Activated CD4-positive, CD25-positive, alpha-beta regulatory T cell (primary cell): Measurements from ENCODE around the gene NCOA1.

Experiments
- DNase-seq, 4 experiments: peaks; one replicate each; lab custom pipeline; 2025; lab: John Stamatoyannopoulos, UW

Gene NCOA1

DNA sequence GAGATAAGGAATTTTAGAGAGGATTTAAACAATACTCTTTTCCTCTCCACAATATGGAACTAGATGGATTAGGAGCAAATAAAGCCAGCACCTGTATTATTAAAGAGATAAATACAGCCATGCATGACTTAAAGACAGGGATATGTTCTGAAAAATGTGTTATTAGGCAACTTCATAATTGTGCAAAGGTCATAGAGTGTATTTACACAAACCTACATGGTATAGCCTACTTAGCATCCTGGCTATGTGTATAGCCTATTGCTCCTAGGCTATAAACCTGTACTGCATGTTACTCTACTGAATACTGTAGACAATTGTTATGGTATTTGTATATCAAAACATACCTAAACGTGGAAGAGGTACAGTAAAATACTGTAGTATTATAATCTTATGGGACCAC, 249.1 kb downstream of the NCOA1 start:
- DNase-seq: no peak

DNA sequence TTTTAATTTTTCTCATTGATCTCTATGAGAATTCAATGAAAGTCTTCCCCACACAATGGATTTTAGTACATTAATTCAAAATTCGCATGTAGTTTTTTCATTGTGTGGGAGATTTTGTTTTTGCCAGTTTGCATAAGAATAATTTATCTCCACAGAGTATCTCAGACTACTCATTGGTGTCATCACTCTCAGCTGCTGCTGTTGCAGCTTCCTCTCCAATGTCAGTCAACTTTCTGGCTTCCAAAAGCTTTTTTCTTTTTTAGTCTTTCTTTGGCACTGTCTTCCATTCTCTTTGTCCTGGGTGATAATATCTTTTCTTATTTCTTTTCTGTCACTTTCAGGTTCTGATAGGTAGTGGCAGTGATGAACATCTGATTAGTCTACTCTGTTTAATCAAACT, 251.7 kb downstream of the NCOA1 start:
- no peak for DNase-seq

DNA sequence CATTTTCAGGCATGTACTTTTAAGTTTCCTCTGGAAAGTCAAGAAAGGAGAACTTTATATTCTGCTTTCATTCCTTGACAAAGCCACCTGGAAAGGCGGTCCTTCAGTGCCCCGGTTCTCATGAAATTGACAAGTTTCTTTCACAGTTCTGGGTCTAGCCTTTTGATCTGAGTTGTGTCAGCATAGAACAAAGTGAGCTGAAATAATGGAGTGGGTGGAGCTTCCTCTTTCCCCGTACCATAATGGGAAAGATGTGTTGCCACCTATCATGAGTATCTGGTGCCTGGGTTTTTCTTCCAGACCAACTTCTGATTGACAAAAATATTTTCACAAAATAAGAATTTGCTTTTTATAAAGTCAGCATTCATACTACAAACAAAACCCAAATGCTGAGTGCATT, 252.9 kb downstream of the NCOA1 start:
- DNase-seq: no peak

DNA sequence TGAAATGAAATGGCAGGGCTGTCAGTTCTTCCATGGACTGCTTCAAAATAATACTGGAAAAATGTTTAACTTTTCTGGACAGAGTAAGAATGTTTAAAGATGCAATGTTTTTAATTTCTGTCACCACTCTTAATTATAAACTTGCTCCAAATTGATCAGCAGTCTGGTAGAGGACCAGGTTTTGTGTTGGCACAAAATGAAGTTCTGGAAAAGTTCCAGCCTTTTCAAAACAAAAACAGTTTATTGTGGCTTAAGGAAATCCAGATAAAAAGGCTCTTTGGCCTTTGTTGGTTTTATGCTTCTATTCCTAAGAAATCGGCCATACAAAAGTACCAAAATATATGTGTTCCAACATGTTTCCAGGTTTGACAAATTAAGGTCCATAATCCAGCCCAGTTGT, 253.3 kb downstream of the NCOA1 start:
- no peak for DNase-seq

DNA sequence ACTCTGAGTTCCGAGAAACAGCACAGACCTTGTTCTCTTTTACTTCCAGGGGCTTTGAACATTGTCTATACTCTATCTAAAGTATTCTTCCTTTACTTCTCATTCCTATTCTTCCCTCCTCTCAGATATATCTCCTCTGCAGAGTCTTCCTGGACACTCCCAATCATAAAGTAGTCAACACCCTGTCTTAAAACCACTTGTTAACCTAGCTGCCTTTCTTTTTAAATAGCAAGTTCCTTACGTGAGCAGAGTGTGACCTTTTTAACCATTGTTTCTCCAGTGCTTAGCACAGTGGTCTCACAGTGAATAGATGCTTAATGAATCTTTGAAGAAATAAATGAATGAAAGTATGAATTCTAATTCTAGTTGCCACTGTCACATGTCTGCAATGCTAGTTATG, 254.8 kb downstream of the NCOA1 start:
- DNase-seq: no peak

DNA sequence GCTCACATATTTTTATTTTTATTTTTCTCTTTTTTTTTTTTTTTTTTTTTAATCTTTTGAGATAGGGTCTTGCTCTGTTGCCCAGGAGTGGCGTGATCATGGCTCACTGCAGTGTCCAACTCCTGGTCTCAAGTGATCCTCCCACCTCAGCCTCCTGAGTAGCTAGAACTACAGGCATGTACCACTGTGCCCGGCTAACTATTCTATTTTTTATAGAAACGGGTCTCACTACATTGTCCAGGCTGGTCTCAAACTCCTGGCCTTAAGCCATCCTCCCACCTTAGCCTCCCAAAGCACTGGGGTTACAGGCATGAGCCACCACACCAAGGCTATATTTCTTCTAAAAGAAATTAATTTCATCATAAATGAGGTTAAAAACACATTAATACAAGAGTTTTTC, 256.2 kb downstream of the NCOA1 start:
- no peak for DNase-seq

DNA sequence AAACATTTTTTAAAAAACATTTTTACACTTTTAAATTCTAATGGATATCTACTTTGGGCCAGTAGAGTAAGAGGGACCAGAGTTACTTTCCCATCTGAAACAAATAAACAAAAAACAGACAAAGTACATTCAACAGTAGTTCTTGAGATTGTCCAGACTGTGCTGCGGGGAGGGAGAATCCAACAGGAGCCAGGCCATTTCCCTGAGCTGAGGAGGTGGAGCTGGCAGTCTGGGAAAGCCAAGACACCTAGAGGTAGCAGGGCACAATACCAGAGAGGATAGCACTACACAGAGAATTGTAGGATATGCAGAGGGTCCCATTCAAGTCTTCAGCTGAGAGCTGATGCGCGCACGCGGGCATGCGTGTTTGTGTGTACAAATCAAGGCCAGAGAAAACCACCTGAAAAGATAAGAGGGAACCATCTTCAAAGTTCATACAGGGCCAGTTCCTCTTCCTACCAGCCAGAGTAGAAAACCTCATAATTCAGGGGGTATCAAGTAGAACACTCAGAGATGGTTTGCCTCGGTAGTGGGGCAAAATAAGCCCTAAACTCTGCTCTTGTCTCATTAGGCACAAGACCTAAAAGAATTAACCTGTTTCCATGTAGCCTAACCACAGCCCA, 258.1 kb downstream of the NCOA1 start:
- no peak for DNase-seq

DNA sequence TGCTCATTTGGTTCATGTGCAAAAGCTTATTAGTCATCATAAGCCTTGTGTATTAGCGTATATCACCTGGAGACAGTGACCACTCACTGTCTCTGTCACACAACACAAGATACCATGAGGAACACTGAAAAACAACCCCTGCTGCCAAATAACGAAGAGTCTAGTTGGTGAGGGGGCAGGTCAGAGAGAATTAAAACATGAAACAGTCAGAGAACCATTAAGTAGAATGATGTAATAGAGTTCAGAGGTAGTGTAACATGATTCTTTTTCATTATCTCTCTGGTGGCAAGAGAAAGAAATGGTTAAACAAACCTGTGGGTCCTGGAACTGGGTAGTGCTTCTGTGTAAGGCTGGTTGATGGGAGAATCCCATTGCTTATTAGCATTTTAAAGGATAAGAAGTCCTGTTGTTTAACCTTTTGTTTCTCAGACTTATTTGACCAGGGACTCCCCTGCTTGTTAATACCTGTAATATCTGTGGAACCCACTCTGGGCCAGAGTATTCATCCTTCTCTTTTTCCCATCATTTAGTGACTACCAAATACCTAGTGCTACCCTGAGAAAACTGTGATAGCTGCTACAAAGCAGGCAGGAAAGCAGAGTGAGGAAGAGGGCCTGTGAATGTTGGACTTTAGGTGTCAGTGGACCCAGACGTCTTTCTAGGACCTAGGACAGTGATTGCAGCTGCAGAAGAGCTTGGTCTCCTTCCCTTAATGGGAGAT, 264.1 kb downstream of the NCOA1 start:
- DNase-seq: no peak

DNA sequence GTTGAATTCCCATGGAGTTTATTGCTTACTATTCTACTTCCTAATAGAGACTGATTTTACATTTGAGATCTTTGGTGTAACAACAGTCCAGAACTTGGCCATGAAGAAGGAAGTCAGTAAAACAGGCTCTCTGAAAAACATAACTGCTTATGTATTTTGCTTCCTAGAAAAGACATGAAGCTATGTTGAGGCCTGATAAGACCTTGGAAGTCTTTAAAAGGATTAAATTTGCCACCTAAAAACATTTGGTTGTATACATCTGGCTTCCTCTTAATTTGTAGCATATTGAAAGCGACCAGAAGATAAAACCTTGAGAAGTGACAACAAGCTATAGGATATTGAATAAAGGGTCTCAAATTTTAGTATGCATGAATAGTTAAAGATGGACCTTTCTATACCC, 265.7 kb downstream of the NCOA1 start:
- no peak for DNase-seq

DNA sequence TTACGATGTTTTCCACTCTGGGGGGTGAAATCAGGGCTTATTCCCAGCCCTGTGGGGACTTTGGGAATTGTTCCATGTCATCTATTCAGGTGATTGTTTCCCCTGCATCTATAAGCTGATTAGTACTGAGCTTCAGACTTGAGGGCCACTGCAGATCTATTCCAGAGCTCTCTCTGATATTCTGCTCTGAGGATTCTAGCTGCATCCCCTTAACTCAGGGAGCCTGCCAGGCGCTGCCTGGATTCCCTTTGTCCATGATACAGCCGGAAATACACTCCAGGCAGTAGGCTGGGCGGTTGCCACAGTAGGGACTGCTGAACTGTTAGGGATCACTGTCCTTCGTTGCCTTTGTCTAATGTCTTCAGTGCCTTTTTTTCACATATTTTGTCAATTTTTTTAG, 270.8 kb downstream of the NCOA1 start:
- no peak for DNase-seq

DNA sequence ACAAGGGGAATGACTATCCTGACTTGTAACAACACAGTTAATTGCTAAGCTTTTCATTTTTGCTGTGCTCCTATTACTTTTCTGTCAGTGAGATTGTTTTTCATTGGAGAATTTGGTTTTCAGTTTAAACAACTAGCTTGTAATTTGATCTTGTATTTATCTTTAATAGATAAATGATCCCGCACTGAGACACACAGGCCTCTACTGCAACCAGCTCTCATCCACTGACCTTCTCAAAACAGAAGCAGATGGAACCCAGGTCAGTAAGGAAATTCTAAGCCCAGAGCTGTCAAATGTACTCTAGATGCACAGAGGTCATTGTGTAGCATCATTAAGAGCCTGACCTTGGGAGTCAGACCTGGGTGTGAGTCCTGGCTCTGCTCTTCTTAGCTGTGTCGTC, 271.5 kb downstream of the NCOA1 start:
- DNase-seq: no peak

DNA sequence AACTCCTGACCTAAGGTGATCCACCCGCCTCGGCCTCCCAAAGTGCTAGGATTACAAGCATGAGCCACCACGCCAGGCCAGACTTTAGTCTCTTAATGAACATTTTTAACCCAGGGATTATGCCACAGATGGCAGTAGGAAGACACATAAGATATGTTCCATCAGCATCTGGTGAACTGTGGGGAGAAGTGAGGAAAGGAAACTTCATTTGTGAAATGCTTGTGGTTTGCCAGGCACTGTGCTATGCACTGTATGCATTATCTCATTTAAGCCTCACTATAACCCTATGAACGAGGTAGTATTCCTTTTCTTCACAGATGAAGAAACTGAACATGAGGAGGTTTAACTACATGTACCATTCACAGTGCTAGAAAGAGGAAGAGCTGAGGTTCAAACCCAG, 272.8 kb downstream of the NCOA1 start:
- no peak for DNase-seq

DNA sequence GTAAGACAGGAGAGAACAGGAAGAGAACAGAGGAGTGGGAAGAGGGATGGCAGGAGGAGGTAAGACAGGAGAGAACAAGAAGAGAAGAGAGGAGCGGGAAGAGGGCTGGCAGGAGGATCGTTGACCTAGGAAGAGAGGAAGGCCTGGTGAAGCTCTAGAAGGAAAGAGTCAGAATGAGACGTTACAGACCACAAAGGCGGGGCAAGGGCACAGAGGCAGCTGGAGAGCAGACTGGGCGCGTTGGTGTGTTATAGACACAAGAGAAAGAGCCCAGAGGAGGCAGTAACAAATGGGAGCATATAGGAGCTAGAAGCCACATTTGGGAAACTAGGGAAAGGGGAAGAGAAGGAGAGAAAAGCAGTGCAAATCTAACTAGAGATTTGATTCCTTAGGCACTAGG, 275.6 kb downstream of the NCOA1 start:
- DNase-seq: no peak

DNA sequence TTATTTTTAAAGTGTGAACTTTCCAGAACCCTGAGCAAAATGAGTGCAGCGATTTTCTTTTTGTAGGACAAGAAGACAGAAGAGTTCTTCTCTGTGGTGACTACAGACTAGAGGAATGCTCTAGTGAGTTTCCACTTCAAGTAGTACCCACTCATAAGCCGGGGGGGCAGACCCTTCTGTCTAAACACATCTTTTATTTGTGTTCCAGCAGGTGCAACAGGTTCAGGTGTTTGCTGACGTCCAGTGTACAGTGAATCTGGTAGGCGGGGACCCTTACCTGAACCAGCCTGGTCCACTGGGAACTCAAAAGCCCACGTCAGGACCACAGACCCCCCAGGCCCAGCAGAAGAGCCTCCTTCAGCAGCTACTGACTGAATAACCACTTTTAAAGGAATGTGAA, 277.0 kb downstream of the NCOA1 start:
- DNase-seq: no peak

DNA sequence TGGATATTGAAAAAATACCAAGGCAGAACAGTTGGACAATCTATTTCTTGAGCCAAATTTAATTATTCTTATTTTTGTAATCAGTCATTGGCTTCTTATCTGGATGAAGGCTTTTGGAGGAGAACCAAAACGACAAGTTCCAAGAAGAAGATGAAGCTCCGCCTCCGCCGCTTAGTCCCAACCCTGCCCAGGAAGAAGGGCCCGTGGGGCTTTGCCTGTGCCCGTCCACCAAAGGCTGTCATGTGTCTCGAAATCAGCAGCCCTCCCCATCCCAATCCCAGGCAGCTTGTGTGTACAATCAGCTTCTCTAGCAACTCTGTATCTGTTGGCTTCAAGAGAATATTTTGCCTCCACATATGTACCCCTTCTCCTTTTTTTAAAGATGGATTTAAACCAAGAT, 277.5 kb downstream of the NCOA1 start:
- no peak for DNase-seq

DNA sequence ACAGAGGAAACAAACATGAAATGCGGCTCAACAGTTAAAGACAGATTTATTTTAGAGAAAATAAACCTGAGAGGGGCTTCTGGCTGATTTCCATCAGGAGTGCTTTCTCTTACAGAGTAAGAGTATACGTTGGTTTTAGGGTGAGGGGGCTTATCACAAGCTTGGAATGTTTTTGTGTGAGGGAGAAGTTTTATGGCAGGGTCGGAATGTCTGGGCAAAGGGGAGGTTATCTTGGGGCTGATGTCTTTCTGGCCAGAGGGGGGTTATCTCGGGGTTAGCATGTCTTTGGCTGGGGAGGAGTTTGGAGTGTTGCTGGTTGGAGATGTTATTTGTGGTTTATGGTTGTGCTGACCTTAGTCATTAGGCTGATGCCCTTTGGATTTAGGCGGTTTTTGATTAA, 280.0 kb downstream of the NCOA1 start:
- no peak for DNase-seq

DNA sequence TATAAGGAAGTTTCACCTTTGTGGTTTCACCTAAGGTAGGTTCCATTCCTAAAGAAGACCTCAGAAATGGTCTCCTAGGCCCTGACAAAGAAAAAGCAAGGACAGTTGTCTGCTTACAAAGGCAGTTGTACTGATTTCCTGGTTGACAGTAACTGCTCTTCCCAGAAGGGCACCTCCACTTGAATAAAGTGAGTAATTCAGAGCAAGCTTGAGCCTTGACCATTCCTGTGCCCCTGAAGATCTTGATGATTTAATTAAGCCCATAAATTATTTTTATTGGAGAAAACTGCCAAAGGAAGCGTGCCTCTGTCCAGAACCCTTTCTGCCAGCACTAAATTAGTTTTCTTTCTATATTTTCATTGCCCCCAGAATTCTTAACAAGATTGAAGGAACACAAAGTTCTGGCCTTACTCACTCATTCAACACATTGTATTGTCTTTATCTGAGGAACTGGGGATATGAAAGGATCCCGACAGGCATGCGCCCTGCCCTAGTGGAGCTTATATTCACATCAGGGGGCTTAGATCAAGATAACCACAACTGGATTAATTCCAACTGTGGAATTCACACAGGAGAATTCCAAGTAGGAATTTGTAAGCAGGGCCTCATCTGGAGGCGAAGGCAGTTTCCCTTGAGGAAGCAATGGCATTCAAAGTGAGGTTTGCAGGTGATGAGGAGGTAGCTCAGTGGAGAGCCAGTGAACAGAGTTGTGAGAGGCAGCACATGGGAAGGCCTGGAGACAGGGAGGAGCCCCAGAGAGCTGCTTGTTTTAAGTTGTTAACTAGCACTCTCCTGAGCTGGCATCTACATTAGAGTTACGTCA, 280.9 kb downstream of the NCOA1 start:
- no peak for DNase-seq

DNA sequence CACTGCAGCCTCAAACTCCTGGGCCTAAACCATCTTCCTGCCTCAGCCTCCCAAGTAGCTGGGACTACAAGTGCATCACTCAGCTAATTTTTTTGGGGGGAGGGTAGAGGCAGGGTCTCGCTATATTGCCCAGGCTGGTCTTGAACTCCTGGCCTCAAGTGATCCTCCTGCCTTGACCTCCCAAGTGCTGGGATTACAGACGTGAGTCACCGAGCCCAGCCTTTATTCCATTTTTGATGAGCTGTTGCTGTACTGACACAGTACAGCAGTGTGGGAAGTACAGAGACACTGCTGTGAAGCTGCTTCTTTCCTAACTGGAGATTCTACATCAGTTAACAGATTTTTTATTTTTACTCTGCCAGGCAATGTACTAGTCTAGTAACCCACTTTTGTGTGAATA, 283.3 kb downstream of the NCOA1 start:
- no peak for DNase-seq

DNA sequence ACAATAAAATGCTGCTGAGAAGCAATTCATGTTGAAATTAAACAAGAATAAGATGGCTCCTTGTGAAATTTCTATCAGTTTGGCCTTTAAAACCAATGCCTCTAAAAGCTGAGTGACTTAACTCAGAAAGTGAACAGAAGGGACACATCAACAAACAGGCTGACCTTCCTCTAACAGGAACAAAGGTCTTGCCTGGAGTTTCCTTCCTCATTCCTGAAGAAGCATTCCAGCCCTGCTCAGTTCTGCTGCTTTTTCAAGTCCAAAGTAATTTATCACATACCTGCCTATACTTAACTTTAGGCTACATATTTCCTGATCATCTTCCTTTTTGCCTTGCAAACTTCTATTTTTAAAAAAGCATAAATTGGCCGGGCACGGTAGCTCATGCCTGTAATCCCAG, 288.1 kb downstream of the NCOA1 start:
- no peak for DNase-seq

DNA sequence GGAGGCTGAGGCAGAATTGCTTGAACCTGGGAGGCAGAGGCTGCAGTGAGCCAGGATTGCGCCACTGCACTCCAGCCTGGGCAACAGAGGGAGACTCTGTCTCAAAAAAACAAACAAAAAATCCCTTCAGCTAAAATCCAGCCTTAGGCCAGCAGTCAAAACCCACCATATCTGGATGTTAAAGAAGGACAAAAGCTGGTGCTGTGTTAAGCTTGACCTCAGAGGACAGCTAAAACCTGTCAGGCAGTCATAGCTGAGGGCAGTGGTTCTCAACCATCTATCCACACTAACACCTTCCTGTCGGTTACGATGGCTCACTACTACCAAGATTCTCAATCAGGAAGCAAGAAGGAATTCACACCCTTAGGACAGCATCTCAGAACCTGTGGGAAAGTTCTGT, 292.6 kb downstream of the NCOA1 start:
- DNase-seq: no peak

DNA sequence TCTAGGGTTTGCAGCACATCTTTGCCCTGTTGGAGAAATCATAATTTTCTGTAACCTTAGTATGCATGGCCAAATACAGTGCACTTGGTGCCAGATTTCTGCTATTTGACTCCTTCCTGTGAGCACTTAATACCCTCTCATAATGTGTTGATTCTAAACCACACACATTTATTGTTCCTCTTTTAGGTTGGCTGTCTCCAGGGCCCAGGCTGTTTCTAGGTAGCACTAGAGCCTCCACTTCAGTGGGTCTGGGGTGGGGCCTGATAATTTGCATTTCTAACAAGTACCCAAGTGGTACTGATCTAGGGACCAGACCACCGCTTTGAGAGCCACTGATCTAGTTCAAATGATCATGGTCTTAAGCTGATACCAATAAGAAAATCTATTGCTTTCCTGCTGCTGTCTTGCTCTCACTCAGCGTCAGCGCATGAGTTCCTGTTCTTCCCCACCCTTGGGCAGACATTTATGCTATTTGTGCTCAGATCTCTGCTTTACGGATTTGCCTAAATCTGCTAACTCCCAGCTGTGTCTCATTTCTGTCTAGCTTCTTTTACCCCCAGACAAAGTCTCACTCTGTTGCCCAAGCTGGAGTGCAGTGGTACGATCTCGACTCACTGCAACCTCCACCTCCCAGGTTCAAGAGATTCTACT, 294.7 kb downstream of the NCOA1 start:
- DNase-seq: no peak

DNA sequence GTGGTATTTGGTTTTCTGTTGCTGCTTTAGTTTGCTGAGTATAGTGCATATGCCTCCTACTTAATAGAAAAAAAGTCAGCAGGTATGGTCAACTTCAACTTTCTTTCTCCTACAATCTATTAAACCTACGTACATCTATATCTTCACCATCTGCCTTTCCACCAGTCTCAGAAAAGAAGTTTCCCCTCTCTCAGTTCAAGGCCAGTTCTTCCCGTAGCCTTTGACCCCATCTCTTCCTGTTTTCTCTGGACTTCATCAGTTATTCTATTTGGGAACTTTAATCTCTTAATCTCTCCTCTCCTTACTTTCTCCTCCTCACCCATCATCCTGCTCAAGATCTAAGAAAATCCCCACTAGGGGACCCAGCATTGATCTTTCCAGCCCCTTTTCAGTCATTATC, 296.5 kb downstream of the NCOA1 start:
- DNase-seq: no peak

DNA sequence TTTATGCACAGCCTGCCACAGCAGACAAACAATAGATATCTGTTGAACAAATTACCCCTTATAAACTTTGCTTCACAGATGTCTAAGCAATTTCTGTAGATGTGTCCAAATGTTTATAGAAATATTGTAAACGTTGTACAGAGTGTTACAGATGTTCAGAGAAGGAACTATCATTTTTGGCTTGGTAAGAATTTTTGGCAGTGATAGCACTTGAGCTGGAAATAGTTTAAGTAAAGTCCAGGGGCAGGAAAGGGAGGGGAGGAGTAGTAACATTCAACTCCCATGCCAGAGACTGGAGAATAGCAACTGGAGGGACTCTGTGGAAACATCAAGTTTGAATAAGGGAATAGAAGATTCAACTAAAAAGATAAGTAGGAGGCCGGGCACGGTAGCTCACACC, 297.8 kb downstream of the NCOA1 start:
- no peak for DNase-seq
